Subcutaneous abdominal adipose tissue (tissue), 5 donors: Measurements from ENCODE around the gene ITGA2.

Experiments
- H3K27ac ChIP-seq: one replicate; pipeline ENCODE4 v1.7.0; 2013; ENCODE audit warnings: low read depth, mild to moderate bottlenecking, inconsistent platforms, low read length, moderate library complexity
- H3K27me3 ChIP-seq, 5 donors: one replicate each; pipeline ENCODE4 v1.7.0; 2013; ENCODE audit warnings: low read length in 5 of 5, inconsistent platforms in 1 of 5; ENCODE audit not compliant: control insufficient read depth in 5 of 5, insufficient read depth in 4 of 5
- H3K36me3 ChIP-seq, 5 donors: one replicate each; pipeline ENCODE4 v1.7.0; 2013; ENCODE audit warnings: low read length in 5 of 5; ENCODE audit not compliant: control insufficient read depth in 5 of 5, insufficient read depth in 5 of 5
- H3K4me1 ChIP-seq, 5 donors: one replicate each; pipeline ENCODE4 v1.7.0; 2013; ENCODE audit warnings: low read length in 5 of 5, mild to moderate bottlenecking in 3 of 5, moderate library complexity in 1 of 5; ENCODE audit not compliant: control insufficient read depth in 5 of 5, insufficient read depth in 5 of 5
- H3K4me3 ChIP-seq, 5 donors: one replicate each; pipeline ENCODE4 v1.7.0; 2013; ENCODE audit warnings: low read length in 5 of 5, low read depth in 1 of 5
- H3K9ac ChIP-seq, 5 donors: one replicate each; pipeline ENCODE4 v1.7.0; 2013; ENCODE audit warnings: low read length in 5 of 5, mild to moderate bottlenecking in 4 of 5, moderate library complexity in 3 of 5
- H3K9me3 ChIP-seq, 5 donors: one replicate each; pipeline ENCODE4 v1.7.0; 2013; ENCODE audit warnings: low read length in 5 of 5; ENCODE audit not compliant: control insufficient read depth in 5 of 5
- donor health status: healthy.
- donor health status: healthy.
- donor health status: healthy.
- donor health status: healthy.
- donor health status: healthy.

Gene ITGA2

DNA sequence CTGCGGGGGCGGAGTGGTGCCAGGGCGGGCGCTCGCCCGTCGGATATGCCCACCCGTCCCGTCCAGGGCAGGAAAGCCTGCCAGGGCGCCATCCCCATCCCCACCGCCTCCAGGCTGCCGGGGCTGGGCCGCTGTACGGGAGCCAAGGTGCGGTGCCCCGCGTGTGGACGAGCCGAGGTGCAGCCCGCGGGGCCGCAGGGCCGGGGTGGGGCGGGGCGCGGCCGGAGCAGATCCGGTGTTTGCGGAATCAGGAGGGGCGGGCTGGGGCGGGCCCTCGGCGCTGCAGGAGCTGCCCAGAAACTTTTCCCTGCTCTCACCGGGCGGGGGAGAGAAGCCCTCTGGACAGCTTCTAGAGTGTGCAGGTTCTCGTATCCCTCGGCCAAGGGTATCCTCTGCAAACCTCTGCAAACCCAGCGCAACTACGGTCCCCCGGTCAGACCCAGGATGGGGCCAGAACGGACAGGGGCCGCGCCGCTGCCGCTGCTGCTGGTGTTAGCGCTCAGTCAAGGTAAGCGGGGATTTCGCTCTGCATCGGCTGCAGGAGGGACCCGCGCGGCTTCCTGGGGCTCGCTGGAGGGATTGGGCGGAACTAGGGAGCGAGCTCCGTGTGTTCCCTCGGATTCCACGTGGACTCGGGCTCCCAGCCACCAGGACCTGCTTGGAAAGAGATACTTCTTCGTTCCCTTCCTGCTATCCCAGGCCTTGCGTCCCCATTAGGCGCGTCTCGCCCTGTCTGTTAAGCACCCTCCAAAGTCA lies at the start of gene ITGA2:
Gene ITGA2 (plus strand): TSS at position 328 of the 756 bp plus-strand sequence. CDS start 117 bp downstream, at position 445.
- Histone ChIP-seq H3K27ac (no peak within 1 kb of the TSS), H3K36me3 (no peaks in the 10 kb centered on the region), H3K9me3 (no peaks in the 10 kb centered on the region), H3K4me1 (peaks cover 0 to 24% (median 18%) of the 10 kb centered on the region in 5 donors), H3K9ac (peak within 1 kb of the TSS in 3 of 5 donors; percentile 23 to 59 (median 45)), H3K27me3 (peaks cover 0 to 9% (median 2%) of the 10 kb centered on the region in 5 donors), H3K4me3 (peak within 1 kb of the TSS; percentile 65 to 83 (median 76))

DNA sequence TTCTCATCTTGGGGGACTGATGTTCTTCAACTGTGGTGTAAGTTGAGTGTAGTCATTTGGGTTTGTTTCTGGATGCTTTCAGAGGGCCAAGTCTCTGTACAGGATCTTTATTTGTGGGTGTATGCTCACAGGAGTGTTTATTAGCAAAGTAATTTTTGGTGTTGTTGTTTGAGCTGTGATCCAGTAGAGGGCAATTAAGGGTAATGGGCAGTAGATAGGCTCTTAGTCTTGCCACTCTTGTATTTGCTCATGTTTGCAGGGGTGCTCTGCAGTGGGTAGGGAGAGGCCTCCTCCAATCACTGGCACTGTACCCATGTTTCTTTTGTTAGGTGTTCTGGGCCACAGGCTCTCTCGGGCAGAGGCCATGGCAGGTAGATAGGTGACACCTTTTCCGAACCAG lies 45.9 kb upstream of the ITGA2 start:
- Histone ChIP-seq H3K4me1 (peaks cover 0 to 4% (median 3%) of the 10 kb centered on the region in 5 donors), H3K9ac (no peak overlapping the region), H3K36me3 (peaks cover 21 to 50% (median 36%) of the 10 kb centered on the region in 5 donors), H3K9me3 (no peaks in the 10 kb centered on the region), H3K27ac (no peak overlapping the region), H3K27me3 (no peaks in the 10 kb centered on the region), H3K4me3 (no peak overlapping the region)

DNA sequence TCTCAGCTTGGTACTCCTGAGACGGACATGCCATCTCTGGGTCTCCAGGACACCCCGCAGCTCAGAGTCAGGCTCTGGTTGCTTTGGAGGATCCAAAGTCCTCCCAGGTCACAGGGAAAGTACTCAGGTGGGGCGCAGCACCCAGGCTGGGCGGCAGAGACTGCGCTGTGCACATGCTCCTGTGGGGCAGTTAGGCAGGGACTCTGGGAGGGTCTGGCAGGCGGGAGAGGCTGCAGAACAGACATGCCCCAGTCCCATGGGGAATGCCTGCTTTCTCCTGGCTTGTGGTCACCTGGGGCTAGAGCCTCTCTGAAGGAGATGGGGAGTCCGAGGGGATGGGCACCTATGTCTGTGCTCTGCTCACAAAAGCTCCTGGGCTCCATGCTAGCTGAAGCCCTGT lies 45.3 kb upstream of the ITGA2 start:
- Histone ChIP-seq H3K9me3 (no peaks in the 10 kb centered on the region), H3K27me3 (no peaks in the 10 kb centered on the region), H3K4me3 (no peak overlapping the region), H3K9ac (no peak overlapping the region), H3K4me1 (peaks cover 0 to 8% (median 3%) of the 10 kb centered on the region in 5 donors), H3K27ac (no peak overlapping the region), H3K36me3 (peaks cover 20 to 46% (median 32%) of the 10 kb centered on the region in 5 donors)

DNA sequence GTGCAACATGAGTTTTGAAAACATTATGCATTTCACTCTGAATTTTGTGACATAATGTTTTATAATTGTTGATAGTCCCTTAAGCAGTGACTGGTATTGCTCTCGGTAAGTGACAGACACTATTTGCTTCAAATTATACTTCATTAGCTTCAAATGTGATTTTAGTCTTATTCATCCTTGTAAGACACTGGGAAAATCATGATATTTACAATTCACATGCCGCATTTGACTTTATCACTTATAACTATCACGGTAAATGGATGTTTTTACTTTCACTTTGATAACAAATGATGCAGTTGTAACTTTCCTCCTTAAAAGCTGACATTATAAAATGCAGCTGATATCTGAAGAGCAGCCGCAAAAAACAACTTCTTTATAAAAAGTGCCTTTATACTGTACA lies 44.1 kb upstream of the ITGA2 start:
- Histone ChIP-seq H3K27ac (no peak overlapping the region), H3K9ac (peak overlapping the region in 3 of 5 donors; percentile 2 to 19 (median 15)), H3K9me3 (no peaks in the 10 kb centered on the region), H3K27me3 (no peaks in the 10 kb centered on the region), H3K4me3 (peak overlapping the region in 3 of 5 donors; percentile 45 to 68 (median 52)), H3K36me3 (peaks cover 13 to 45% (median 31%) of the 10 kb centered on the region in 5 donors), H3K4me1 (peaks cover 0 to 8% (median 3%) of the 10 kb centered on the region in 5 donors)

DNA sequence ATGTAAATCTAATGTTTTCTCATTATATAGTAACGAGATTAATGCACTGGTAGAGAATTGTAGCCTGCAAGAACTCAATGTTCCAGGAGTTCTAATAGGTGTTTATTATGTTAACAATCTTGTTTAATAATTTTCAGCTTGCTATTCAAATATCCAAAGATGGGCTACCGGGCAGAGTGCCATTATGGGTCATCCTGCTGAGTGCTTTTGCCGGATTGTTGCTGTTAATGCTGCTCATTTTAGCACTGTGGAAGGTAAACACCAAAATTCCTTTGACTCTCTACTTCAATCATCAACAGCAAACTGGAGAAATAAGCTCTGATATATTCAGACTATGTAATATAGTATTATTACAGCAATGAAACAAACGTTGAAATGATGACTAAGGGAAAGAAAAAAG lies 41.9 kb upstream of the ITGA2 start:
- no peaks in the 10 kb centered on the region for H3K9me3 ChIP-seq
- H3K9ac ChIP-seq = no peak overlapping the region
- H3K27ac ChIP-seq = no peak overlapping the region
- H3K4me3 ChIP-seq = no peak overlapping the region
- peaks cover 8 to 40% (median 28%) of the 10 kb centered on the region in 5 donors for H3K36me3 ChIP-seq
- H3K27me3 ChIP-seq = no peaks in the 10 kb centered on the region
- H3K4me1 ChIP-seq = peaks cover 0 to 8% (median 3%) of the 10 kb centered on the region in 5 donors

DNA sequence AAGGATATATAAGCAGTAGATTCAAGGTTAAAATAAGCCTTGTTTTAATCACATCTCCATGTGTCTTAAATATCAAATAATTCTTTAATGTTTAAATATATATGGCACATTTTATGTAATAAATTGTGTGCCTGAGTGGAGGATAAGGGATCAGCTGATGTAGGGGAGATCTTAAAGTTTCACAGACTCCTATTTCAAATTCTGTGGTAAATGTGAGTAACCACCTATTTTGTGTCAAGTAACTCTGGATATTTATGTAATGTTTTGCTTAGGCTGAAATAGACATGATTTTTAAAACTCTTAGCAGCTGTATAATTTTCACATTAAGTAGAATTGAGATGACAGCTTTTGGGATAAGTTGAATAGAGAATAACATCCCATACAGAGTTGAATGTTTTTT lies 41.3 kb upstream of the ITGA2 start:
- H3K4me1 ChIP-seq = peaks cover 0 to 8% (median 3%) of the 10 kb centered on the region in 5 donors
- no peak overlapping the region for H3K27ac ChIP-seq
- no peaks in the 10 kb centered on the region for H3K27me3 ChIP-seq
- H3K36me3 ChIP-seq = peaks cover 8 to 46% (median 30%) of the 10 kb centered on the region in 5 donors
- no peaks in the 10 kb centered on the region for H3K9me3 ChIP-seq
- no peak overlapping the region for H3K9ac ChIP-seq
- H3K4me3 ChIP-seq = no peak overlapping the region

DNA sequence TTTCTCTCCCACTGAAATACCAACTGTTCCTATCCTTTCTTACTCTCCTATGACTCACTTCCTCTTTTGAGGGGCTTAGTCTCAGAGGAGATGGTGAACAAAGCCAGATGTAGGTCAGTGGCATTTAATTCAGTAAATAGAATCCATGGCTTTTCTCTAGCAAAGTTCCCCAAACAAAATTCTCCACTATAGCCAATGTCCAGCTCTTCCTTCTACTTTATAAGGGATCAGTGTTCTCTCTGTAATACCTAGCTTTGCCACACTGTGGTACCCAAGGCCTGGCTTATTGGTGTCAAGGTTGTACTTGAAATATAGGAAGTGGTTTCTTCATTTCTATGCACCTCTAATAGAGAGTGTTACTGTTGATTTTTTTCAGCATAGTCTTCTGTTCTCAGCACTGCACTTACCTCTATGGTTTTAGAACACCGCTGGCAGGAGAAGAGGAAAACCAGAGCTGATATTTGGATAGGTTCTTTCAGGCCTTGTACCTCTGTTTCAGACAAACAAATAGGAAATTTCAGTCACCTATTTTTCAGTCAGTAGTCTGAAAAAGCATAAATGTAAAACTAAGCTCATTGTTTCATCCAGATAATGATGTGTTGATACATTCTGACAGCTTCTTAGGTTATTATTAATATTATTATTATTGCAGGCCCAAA lies 40.6 kb upstream of the ITGA2 start:
- Histone ChIP-seq H3K9me3 (no peaks in the 10 kb centered on the region), H3K36me3 (peaks cover 8 to 47% (median 35%) of the 10 kb centered on the region in 5 donors), H3K27ac (no peak overlapping the region), H3K4me3 (no peak overlapping the region), H3K9ac (peak overlapping the region in 1 of 5 donors; percentile 46), H3K27me3 (no peaks in the 10 kb centered on the region), H3K4me1 (peaks cover 0 to 8% (median 3%) of the 10 kb centered on the region in 5 donors)

DNA sequence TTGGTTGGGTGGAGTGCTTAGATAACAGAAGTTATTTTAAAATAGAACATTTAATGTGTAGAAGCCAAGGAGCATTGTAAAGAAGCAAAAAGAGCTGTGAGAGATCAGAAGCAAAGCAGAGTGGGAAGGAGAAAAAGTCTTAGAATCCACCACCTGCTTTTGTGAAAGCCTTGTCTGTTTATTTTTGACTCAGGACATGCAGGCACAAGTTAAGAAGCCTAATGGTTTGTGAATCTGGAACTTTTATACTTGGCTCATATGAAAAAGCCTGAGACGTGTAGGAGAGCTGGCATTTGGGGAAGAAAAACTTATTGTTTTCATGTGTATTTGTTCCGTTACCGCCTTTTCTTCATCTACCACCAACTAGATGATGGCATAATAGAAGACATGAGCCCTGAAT lies 38.5 kb upstream of the ITGA2 start:
- Histone ChIP-seq H3K9ac (no peak overlapping the region), H3K36me3 (peaks cover 3 to 56% (median 36%) of the 10 kb centered on the region in 5 donors), H3K27me3 (no peaks in the 10 kb centered on the region), H3K9me3 (no peaks in the 10 kb centered on the region), H3K27ac (no peak overlapping the region), H3K4me1 (peaks cover 0 to 5% (median 0%) of the 10 kb centered on the region in 5 donors), H3K4me3 (no peak overlapping the region)

DNA sequence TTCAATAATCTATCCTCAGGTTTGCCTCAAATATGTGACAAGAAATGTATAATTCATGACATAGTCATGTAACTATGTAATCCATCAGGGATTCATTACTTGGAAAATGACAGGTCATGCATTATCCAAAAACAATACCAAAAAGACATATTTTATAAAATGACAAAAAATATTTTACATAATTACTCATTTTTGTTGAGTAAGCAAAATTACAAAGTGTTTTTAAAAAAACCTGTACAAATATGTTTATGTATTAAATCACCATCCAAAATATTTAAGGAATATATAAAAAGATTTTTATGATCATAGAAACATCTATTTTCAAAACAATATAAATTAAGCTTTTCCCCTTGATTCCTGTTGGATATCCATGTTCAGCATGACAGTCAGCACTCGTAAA lies 36.7 kb upstream of the ITGA2 start:
- Histone ChIP-seq H3K4me1 (peaks cover 0 to 5% (median 0%) of the 10 kb centered on the region in 5 donors), H3K27me3 (no peaks in the 10 kb centered on the region), H3K27ac (no peak overlapping the region), H3K9ac (no peak overlapping the region), H3K9me3 (no peaks in the 10 kb centered on the region), H3K4me3 (no peak overlapping the region), H3K36me3 (peaks cover 12 to 47% (median 36%) of the 10 kb centered on the region in 5 donors)

DNA sequence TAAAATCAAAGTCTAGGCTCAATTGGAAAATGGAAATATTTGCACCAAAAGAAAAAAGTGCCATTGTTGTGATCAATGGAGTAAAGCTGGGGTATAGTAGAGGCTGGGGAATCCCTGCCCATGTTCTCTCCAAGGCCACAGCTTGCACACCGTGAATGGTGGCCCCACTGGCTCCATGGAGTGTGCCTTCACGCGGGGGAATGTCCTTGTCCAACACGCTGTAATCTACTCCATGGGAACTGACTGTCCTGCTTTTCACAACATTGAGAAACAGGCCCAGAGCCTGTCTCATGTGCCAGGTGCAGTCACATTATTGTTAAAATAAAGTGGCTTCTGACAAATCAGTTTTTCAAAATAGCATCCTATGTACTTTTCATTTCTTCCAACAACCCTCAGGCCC lies 33.1 kb upstream of the ITGA2 start:
- Histone ChIP-seq H3K27me3 (no peaks in the 10 kb centered on the region), H3K27ac (no peak overlapping the region), H3K9me3 (peaks cover 0 to 2% (median 0%) of the 10 kb centered on the region in 5 donors), H3K36me3 (peaks cover 9 to 32% (median 20%) of the 10 kb centered on the region in 5 donors), H3K4me1 (no peaks in the 10 kb centered on the region), H3K4me3 (no peak overlapping the region), H3K9ac (no peak overlapping the region)
